ENCODE measurements around the gene OPA1. TPM values are rescaled to one million over a fixed set of nuclear protein-coding genes. Genes with fewer than 3 reads are reported as not detected.

The OPA1 gene
- total and polyA plus RNA-seq, 10 donors = 9.8 to 58.2 (median 50.1) TPM

DNA sequence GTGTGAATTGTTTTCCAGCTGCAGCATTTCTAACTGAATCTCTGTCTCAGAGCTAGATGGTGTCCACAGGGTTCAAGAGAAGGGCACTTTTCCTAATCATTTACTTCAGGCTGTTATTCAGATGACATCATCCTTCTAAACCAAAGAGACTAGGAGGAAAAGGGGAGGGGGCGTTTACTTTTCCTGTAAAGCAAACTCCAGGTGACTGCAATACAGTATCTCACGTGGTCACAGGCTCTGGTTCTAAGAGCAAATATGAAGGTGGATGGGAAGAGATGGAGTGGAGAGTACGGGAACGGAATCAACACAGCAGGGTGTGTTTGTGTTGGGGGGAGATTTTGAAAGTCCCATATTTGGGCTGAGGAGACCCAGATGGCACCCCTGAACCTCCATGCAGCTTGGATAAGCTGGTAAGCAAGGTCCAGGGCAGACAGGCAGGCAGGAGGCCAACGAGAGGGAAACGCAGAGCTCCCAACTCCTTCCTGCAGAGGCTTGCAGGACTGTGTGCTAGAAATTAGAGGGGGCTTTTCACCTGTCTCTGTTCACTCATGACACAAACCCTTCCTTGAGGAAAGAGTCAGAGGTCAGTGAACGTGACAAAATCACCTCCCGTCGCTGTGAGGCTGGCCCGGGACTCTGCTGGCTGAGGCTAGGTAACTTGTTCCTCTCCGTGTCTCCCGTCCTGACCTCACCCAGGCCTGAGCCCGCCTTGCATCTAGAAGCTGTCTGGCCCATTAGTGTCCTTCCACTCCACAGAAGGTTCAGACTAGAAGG is 151.2 kb downstream of the OPA1 start:
- Histone ChIP-seq H3K36me3 (no peaks in the 10 kb centered on the region), H3K9me3 (peaks cover 0 to 3% (median 0%) of the 10 kb centered on the region in 8 donors), H3K4me3 (no peak overlapping the region), H3K4me1 (peaks cover 0 to 23% (median 12%) of the 10 kb centered on the region in 6 donors), H3K27ac (peak overlapping the region in 6 of 8 donors; percentile 21 to 67 (median 52)), H3K27me3 (replicated peaks in 1 of 7) (no peaks in the 10 kb centered on the region)
- whole genome bisulfite sequencing, 5 donors = 73 to 81% (median 77%) methylated on average over 13 of the region's 13 CpGs
- intact Hi-C loops (cut with DNase I; ENCODE audit: low total_unique reads) = no loop called here
- DNase-seq = no peak
- TF ChIP-seq POLR2AphosphoS5 (IDR thresholded peaks at IDR 0.05) = no peak
- TF ChIP-seq POLR2A (IDR thresholded peaks at IDR 0.05) = no peak

DNA sequence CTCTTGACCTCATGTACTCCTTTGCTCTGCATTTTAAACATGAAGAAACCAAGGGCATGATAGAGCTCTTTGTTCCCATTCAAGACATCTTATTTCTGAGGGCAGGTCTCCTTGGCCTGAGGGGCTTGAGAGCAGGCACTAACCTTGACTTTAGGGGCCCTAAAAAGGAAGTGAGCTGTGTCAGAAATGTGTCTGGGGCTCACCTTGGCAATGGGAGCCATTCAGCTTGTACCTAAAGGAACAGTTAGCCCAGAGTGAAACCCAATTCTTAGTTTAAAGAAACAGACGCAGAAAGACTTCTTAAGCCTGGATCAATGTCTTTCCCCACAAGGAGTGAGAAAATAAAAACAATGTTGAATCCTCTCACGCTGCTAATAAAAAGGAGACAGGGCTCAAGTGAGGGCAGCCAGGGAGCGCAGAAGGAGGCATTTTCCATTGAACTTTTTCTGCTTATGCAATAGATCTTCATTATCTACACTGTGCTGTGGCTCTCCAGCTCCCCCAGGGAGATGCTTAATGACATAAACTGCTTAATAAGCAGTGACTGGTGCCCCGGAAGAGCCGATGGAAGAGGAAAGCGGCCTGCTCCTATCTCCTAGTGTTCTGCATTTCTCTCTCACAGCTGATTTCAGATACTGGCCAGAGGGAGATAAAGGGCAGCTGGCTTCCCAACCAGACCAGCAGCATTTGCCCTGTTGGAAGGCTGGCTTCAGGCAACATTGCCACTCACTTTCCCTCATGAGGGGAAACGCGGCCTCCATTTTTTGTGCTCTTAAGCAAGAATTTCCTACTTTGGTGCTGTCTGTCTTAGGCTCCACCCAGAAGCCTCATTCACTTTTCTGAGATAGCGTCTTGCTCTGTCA is 152.0 kb downstream of the OPA1 start:
- H3K27ac ChIP-seq = peak overlapping the region in 6 of 8 donors; percentile 39 to 67 (median 52)
- no peak overlapping the region for H3K4me3 ChIP-seq
- H3K36me3 ChIP-seq = no peaks in the 10 kb centered on the region
- intact Hi-C loops (cut with DNase I; ENCODE audit: low total_unique reads) = no loop called here
- H3K9me3 ChIP-seq = peaks cover 0 to 9% (median 0%) of the 10 kb centered on the region in 8 donors
- H3K27me3 ChIP-seq (replicated peaks in 1 of 7) = no peaks in the 10 kb centered on the region
- WGBS, 5 donors = 74 to 84% (median 75%) methylated on average over 9 of the region's 9 CpGs
- no peak for DNase-seq
- TF ChIP-seq POLR2AphosphoS5 (IDR thresholded peaks at IDR 0.05) (peak in 1 of 3 donors; percentile 36), CTCF (IDR thresholded peaks at IDR 0.05 in 8 of 11, conservative IDR thresholded peaks at IDR 0.05 in 3 of 11) (no peak), POLR2A (IDR thresholded peaks at IDR 0.05) (no peak)
- H3K4me1 ChIP-seq = peaks cover 0 to 23% (median 12%) of the 10 kb centered on the region in 6 donors

DNA sequence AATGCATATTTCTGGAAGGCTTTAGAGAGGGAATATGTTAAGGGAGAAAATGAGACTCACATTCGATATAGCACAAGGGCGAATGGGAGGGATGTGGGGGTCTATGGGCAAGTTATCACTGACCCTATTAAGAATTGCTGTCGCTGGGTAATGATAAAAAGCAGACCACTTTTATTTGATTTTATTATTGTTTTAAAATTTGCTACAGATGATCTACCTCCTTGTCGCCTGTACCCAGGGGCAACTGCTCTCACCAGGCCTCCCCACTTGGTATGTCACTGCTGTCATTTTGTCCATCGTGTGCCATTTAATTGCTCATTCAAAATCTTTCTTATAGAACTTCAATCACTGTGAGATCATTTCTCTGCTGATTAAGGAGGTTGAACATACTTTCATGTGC is 153.8 kb downstream of the OPA1 start:
- Histone ChIP-seq H3K4me3 (no peak overlapping the region), H3K27ac (no peak overlapping the region), H3K4me1 (peaks cover 0 to 23% (median 12%) of the 10 kb centered on the region in 6 donors), H3K27me3 (replicated peaks in 1 of 7) (no peaks in the 10 kb centered on the region), H3K9me3 (peaks cover 0 to 14% (median 3%) of the 10 kb centered on the region in 8 donors), H3K36me3 (no peaks in the 10 kb centered on the region)
- no peak for TF ChIP-seq CTCF (IDR thresholded peaks at IDR 0.05 in 8 of 11, conservative IDR thresholded peaks at IDR 0.05 in 3 of 11)
- no peak for TF ChIP-seq POLR2A (IDR thresholded peaks at IDR 0.05)
- TF ChIP-seq POLR2AphosphoS5 (IDR thresholded peaks at IDR 0.05) = no peak
- DNase-seq = no peak
- intact Hi-C loops (cut with DNase I; ENCODE audit: low total_unique reads) = no loop called here
- 94 to 98% (median 96%) methylated on average over 5 of the region's 5 CpGs for WGBS, 5 donors

Small RNAs within 50 kb of the gene (small RNA-seq; reads per million reads assigned to genes)
- gene RF00019 (0 reads per million in 4 donors), gene RN7SL447P (0 reads per million in 4 donors)

Other genes starting within 250 kb of the OPA1 start
- gene ATP13A5, start 214.5 kb upstream of the OPA1 start, total RNA-seq = not detected
- gene ATP13A5, start 214.5 kb upstream of the OPA1 start, polyA plus RNA-seq = under 1 TPM in 1 of 3 donors, not detected in 2; 0.13 TPM
- gene ATP13A4, start 38.3 kb upstream of the OPA1 start, total RNA-seq = 1 to 10 TPM in 6 of 7 donors, under 1 TPM in 1; 0.27 to 8.4 (median 1.6) TPM
- gene ATP13A4, start 38.3 kb upstream of the OPA1 start, polyA plus RNA-seq = under 1 TPM; 0.24 to 0.76 (median 0.70) TPM

Measured in spleen (tissue), 11 donors.